ENCODE measurements around the gene P4HA2.

The P4HA2 gene

DNA sequence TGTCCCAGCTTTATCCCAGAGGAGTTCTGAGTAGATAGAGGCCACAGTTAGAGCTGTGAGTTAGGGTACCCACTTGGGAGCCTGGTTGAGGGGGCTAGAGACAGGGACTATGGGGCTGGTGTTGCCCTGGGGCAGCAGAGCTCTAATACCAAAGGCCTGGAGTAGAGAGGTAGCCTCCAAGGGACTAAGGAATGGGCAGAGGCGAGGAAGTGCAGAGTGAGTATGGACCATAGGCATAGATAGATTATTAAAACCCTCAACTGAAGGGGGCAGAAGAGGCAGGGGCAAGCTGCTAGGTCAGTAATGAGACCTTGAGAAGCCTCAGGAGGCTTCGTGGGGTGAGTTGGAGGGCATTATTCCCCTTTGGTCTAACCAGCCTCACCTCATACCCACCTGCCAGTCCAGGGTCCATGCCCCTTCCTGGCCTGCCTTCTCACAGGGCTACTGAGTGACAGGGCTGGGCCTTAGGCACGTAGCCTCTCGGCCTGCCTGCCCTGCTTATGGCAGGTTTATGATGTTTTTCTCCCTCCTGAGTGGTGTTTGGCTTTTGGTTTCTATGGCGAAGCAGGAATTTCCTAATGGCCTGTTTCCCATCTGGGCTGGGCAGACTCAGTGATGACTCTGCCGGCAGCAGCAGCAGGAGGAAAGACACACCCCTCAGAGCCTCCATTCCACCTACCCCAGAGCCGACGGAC, 37.8 kb upstream of the P4HA2 start:
- no peak for DNase-seq (ENCODE audit: extremely low read depth in 1 of 2, low read depth in 1 of 2)

DNA sequence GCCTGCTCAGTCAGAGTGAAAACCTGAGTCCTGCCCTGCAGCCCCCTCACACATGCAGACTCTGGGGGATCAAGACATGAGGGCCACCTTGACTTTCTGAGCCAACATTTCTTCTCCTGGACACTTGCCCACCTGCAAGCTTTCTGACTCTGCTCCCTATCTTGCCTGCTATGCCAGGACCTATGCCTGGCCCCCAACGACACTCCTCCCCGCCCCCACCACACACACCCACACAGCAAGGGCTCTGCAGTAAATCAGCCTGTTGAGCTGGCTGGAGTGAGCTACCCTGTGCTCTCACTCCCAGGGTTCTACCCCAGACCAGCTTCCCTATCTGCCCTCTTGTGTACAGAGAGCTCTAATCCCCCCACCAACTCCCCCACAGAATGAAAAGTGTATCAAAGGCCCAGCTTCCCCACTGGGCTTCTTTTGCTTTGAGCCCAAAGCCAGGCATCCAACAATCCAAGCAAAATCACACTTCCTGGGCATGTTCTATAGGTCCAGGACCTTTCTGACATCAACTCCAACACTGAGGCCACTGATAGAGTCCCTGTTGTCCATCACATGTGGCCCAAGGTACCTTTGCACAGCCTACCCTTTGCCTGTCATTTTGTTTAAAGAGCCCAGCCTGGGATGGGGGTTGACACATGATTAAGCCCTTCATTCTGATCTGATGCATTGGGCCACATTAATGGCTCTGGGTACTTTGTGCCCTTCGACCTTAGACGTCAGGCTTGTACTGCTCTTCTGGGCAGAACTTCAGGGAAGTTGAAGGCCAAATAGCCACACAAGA, 37.1 kb upstream of the P4HA2 start:
- no peak for DNase-seq (ENCODE audit: extremely low read depth in 1 of 2, low read depth in 1 of 2)

DNA sequence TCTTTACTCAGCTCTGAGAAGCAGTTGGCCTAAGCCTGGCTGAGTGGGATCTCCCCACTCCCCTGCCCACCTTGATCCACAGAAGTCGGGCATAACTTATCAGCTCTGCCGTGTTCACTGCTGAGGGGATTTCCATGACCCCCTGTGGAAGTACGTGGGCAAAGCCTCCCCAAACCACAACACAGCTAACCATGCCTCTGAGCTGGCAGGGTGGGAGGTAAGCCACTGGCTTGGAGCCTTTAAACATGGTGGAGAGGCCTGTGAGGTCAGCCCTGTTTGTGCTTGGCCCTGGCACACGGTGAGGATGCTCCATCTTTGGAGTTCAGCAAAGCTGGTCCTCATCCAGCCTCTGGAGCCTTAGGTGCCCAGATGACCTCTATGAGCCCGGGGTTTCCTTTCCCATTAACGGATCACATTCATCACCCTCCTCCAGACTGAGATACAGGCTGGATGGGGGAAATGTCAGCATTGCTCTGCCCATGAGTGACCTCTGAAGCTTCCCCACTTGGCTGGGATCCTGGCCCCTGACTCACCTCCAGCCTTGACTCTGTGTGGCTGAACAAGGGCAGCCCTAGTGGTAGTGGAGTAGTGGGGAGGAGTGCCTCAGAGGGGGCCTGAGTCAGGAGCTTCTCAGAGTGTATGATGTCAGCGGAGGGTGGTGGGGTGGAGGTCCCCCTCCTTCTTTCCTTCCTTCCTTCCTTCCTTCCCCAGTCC, 36.1 kb upstream of the P4HA2 start:
- DNase-seq (ENCODE audit: extremely low read depth in 1 of 2, low read depth in 1 of 2), result peak in 1 of 2 donors; percentile 63

DNA sequence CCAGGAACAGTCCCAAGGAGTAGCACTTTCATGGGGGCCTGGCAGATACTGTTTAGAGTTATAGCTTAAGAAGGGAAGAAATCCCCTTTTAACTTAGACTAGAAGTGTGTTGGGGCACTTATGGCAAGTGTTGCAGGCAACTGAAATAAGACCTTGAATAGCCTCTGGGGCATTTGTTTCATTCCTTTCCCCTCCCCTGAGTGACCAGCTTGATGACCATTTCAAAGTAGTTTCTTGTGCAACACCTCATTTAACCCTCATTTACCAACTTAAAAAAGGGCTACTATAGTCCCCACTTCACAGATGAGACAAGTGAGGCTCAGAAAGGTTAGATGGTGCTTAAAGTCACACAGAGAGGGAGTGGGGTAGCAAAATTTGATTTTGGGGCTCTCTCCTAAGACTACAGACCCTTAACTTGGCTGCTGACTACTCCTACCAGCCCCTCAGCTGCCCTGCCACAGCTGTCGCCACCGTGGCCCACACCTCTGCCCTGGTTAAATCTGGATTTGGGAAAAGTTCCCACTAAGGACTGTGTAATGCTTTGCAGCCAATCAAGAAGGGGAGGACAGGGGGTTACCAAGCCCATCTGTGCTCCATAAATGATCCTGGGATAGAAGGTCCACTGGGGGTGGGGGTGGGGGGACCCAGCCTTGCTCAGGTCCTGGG, 35.4 kb upstream of the P4HA2 start:
- no peak for DNase-seq (ENCODE audit: extremely low read depth in 1 of 2, low read depth in 1 of 2)

DNA sequence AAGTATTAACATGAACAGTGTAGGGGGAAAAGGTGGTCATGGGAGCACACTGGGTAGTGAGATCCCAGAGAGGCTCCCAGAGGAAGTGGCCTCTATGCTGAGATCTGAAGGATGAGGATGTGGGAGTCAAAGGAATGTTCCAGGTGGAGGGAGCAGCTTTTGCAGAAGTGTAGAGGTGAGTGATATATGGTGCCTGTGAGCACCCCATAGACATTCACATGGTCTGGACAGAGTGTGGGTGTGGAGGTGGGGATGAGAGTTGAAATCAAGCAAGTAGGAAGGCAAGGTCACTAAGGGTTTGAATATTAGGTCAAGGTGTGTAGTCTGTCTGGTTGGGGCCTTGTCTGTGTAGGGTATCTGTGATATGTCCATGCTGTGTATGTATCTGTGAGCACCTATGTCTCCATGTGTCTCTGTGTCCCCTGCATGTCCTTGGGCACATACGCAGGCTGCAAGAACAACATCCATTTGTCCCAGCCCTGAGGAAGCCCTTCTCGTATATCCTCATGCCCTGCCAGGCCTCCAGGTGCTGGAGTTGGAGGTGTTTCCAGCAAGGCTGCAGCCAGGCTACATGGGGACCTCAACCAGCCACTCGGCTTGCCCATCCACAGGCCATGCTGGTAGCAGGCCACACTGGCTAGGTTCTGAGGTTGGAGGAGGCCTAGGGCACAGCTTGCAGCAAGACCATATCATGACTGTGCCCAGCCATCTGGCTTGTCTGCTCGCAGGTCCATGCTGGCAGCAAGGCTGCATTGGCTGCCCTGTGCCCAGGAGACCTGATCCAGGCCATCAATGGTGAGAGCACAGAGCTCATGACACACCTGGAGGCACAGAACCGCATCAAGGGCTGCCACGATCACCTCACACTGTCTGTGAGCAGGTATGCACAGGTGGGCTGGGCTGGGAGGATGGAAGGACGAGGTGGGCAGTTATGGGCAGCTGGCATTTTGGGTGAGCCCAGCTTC, 34.5 kb upstream of the P4HA2 start:
- no peak for DNase-seq (ENCODE audit: extremely low read depth in 1 of 2, low read depth in 1 of 2)

DNA sequence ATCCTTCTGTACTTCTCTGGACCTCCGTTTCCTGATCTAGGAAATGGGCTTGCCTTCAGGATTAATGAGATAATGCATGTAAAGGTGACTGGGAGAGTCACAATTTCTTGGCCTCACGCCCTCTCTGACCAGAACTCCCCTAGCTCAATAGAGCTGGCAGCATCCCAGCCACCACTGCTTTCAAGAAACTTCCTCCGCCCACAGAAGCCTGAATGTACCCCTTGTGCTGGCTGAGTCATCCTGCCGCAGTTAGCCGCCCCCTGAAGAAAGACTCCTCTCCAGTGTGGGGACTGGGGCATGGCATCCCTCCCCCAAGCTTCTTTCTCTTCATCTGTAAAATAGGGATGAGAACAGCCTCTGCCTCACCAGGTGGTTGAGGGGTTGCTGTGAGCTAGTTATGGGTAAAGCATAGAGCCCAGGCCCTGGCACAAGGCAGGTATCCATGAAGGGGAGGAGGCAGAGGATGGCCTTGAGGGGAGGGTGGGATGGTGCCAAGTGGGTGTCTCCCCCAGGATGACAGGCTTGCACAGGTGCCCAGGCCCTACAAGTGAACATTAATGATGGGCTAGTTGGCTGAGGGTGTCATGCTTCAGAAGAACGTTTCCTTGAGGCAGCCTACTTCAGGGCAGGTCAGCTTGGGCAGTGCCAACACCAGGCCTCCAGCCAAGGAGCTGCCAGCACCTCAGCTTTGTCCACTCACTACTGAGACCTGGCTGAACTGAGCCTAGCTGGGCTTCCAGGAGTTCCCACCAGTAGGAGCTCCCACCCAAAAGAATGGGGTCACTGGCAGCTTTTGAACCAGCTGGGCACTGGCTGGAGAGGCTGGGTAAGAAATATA, 33.3 kb upstream of the P4HA2 start:
- peak; percentile 46 to 78 for DNase-seq (ENCODE audit: extremely low read depth in 1 of 2, low read depth in 1 of 2)

DNA sequence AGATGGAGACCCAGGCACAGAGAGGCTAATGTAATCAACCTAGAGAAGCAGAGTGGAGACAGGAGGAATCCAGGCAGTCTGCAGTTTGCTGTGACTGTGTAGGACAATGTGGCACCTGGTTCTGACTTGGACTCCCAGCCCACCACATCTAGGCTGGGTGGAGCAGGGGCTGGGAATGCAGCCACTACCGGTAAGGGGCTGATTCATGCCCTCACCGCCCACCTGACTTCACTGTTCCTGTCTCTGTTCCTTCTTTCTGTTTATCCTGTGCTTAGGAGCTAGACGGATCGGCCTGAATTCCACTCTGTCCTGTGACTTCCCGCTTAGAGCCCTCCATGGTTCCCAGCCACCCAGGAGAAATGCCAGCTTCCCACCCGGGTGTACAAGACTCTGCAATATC, 32.4 kb upstream of the P4HA2 start:
- DNase-seq (ENCODE audit: extremely low read depth in 1 of 2, low read depth in 1 of 2), result no peak

DNA sequence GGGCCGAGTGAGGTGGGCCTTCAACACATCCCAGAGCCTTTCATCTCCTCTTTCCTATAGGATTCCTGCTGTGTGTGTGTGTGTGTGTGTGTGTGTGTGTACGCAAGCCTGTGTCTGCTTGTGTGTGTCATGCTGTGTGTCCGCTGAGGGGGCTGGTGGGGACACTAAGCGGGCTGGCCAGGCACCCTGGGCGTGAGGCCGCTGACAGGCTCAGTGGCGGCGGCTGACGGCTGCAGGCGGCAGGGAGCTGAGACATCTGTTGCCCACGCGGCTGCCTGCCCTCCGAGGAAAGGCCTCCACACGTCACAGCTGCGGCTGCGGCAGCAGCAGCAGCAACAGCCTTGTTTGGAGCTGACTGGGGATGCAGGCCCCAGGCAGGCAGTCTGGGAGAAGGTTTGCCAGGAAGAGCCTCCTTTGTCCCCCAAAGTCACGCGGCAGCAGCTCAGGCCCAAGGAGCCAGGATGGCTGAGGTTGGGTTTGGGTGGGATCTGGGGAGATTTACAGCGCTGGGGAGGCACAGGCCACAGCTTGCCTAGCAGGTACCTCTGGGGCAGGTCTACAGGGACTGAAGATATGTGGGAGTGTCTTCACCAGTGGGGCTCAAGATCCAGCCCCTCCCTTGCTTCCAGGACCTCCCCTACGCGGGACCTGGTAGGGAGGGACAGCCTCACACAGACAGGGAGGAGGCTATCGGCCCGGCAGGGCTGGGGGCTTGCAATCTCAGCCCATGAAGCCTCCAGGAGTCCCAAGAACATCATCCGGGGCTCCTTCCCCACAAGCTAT, 31.6 kb upstream of the P4HA2 start:
- DNase-seq (ENCODE audit: extremely low read depth in 1 of 2, low read depth in 1 of 2), result no peak

DNA sequence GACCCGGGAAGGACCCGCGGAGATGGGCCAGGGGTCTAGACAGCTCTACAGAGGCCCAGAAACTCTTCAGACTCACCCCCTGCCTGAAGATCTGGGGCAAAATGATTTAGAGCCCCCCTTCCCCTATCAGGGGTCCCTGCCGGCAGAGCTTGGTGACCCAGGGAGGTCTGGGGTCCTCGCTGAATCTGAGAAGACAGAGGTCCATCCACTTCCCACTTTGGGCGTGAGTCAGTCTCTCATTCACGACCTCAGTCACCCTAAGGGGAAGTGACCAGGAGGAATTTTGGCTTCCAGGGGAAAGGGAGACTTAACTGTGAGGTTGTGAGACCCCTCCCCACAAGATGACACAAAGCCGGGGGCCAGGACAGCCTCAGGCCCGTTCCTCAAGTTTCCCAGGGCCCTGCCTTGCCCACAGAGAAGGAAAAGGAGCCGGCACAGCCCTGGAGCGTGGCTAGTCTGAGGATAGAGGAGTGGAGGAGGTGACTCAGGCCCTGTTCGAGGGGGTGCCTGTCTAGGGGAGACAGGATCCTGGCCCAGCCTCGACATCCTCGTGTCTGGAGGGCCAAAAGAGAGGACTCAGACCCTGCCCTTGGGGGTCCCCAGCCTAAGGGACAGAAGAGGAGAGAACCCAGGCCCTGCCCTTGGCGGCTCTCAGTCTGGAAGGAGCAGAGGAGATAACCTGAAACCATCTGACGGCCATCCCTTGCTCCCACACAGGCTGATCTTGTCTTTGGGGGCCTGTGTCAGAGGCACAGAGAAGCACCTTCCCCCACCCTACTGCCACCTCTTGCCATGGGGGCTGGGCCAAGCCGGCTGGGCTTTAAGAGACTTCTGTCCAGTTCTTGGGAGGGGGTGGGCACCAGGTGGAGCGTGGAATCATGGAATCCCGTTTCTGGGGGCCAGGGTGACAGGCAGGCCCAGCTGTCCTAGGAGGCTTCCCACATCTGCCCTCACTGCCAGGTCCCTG, 30.7 kb upstream of the P4HA2 start:
- no peak for DNase-seq (ENCODE audit: extremely low read depth in 1 of 2, low read depth in 1 of 2)

DNA sequence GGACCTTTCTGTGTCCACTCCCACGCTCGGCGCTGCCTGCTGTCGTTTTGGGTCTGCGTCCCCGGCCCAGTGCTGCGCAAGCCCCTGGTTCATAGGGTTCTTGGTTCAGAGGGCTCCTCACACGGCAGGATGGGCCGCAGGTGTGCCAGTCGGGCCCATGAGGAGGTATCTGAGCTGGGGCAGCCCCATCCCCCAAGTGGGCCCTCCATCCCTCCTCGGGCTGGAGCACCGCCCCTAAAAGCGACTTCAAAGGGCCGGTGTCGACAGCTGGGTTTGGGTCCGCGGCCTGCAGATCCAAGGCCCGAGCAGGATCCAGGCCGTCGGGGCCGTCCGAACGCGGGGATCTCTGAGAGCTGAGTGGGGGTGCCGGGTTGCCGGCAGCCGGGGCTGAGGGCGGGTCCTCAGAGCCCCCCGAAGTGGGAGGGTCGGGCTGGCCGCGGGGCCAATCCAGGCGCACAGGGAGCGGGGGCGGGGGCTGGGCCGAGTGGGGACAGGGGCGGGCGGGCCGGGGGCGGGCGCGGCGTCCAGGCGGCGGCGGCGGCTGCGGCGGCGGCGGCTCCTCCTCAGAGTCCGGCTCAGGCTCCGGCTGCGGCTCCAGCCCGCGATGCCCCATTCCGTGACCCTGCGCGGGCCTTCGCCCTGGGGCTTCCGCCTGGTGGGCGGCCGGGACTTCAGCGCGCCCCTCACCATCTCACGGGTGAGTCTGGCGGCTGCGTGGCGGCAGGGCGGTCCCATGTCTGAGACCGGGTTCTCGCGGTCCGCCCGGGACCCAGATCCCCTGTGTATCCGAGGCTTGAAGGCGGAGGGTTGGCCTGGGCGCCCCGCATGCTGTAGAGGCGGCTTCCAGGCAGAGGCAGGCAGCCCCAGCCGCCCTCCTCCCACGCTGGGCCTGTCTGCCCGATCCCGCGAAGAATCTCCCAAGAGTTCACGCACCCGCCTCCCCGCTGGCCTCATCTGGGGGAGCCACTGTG, 29.8 kb upstream of the P4HA2 start, which contains the start of gene PDLIM4:
PDLIM4 (plus strand) TSS at position 566 of the 971 bp plus-strand sequence; CDS start at position 605, 39 bp downstream.
- no peak for DNase-seq (ENCODE audit: extremely low read depth in 1 of 2, low read depth in 1 of 2)

DNA sequence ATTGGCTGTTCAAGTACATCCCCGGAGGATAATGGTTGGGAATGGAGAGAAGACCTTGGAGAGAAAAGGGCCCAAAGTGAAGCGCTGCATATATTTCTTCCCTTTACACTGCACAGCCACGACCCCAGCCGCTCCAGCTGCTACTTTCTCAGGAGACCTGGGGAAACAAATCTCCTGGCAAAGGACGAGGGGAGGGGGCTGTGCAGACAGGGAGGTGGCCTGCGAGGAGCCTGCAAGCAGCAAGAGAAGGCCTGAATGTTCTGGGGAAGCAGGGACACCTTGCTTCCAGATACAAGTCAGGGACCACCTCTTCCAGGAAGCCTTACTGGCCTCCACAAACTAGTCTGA, 29.1 kb upstream of the P4HA2 start:
- DNase-seq (ENCODE audit: extremely low read depth in 1 of 2, low read depth in 1 of 2), result no peak

DNA sequence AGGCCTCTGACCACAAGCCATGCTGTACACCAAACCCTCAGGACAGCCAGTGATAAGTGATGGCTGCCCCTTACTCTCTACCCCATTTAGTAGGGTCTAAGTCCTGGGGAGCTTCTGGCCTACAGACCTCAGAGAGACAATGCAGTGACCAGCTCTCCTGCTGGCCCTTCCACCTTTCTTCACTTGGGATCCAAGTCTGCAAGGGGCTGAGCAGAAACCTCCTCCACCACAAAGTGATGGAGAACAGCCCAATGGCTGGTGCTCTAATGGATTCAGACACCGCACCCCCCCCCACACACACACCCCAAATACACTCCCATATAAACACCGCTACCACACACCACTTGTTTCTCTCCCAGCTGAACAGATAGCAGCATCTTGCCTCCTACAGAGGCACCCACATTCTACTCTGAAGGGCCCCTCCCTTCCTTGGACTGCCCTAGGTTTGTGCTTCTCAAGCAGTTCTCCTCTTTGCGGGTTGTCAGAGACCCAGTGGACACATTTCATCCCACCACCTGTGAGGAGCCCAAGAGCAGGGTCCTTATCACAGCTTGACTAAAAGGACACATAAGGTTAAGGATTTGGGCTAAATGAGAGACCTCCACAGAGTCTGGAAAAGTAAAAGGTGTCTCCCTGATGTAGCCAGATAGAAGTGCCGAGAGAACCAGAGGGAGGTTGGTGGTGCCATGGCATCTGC, 28.6 kb upstream of the P4HA2 start:
- DNase-seq (ENCODE audit: extremely low read depth in 1 of 2, low read depth in 1 of 2), result no peak

DNA sequence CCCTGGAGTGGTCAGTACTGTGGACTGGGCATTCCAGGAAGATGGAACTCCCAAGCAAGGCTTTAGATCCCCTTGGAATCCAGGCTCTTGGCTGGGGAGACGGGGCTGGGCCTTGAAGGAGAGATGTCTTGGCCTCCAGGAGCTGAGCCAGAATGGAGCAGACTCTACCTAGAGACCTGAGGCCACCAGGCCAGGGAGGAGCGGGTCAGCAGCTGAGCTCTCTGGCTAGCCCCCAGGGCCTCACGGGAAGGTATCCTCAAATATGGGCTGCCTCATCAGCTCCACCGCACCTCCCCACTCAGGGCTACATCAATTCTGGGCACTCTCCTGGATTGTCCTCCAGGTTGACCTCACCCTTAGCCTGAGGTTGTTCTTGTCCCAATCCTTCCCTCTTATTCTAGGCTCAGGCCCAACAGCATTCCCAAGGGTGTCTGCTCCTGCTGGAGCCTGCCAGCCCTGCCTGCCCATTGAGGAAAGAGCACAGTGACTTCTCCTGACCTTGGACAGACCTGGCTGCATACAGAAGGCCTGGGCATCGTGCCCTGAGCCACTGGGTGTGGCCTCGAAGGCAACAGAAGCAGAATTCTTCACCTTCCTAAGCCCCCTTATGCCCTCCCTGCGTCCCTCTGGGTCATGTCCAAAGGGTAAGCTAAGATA, 26.8 kb upstream of the P4HA2 start:
- no peak for DNase-seq (ENCODE audit: extremely low read depth in 1 of 2, low read depth in 1 of 2)

DNA sequence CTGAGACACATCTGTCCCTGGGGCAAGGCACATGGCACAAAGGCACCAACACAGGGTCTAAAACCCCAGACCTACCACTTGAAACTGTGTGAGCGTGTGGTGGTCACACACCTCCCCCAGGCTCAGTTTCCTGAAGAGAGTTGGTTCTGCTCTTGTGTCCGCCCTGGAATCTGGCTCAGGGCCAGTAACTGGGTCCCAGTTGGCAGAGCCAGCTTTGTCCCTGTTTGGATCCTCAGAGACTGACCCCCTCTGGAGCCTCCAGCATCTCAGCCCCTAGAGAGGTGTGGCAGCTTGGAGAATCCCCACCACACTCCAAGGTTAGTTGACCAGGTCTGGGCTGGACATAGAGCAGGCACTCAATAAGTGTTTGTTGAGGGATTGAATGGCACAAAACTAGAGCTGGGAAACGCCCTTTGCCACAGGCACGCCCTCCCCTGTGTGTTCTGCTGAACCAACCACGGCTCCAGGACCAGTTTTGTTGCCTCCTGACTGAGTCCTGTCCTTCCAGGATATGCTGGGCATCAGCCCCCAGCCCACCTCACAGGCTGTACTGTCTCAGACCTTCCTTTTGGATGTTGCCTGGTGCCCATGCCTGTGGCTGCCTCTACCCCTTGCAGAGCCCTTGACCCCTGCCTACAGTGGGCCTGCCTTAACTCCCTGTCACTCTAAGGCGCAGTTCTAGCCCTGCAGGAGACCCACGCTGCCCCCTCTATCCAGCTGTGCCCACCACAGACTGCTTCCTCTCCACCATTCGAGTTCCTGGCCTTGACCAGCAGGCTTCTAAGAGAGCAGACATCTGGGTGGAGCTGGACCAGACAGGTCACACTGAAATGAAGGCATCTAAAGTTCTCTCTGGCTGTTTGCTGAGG, 26.0 kb upstream of the P4HA2 start:
- no peak for DNase-seq (ENCODE audit: extremely low read depth in 1 of 2, low read depth in 1 of 2)

Measured in stimulated activated CD8-positive, alpha-beta memory T cell treated with anti-CD3 and anti-CD28 coated beads, Interleukin-7, amount 100 ng/mL, for 48 hours (primary cell).